GM18508 (cell line): ENCODE data around the gene SYT13.

Experiments used
- ATAC-seq: cut with Tn5 transposase; IDR thresholded peaks from one replicate; pipeline ENCODE4 v1.9.1; 2021; ENCODE audit warnings: moderate number of reproducible peaks; ENCODE audit not compliant: insufficient read depth, unreplicated experiment

SYT13 gene

DNA sequence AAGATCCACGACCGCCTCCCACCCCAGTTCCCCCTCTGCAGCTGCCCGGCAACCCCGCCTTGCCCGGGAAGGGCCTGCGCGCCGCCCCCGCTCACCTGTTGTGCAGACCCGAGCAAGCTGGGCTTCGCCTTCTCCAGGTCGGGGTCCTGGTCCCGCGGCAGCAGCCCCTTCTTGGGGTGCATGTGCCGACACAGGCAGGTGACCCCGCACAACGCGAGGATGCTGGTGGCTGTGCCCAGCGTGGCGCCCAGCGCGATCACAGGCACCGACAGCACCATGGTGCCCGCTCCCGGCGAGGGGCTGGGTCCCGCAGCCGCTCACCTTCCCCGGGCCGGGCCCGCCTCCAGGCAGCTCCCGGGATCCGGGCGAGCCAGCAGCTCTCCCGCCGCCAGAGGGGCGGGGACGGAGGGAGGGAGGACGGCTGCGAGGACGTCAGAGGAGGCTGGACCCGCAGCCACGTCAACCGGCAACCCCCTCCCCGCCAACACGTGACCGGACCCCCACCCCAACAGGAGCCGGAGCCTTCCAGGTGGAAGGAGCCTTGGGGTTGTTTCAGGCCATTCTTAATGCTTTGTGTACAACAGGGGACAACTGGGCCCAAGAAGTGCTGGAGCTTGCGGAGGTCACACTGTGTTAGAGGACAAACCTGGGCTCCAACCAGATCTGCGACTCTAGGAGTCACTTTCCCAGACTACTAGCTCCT, at the start of gene SYT13:
TSS of gene SYT13 (minus strand) at position 412 of the 703 bp plus-strand sequence. CDS start at position 278, 134 bp downstream.
- no peak for ATAC-seq

DNA sequence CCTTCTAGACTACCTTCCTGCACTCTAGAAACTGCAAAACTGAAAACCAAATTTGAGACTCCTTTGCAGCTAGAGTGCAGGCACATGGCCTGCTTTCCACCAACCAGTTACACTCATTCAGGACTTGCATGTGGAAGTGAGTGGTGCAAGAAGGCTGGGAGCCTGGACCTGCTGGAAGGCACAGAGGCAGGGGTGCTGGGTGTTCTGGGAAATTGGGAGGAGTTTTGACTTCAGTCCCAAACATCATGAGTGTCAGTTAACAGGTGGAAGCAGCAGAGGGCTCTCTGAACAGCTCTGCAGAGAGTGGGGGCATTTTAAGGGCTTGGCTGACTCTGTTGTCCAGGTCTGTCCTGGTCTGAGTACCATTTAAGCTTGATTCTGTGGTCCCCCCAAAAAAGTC, 49.3 kb upstream of the SYT13 start:
- ATAC-seq = no peak

DNA sequence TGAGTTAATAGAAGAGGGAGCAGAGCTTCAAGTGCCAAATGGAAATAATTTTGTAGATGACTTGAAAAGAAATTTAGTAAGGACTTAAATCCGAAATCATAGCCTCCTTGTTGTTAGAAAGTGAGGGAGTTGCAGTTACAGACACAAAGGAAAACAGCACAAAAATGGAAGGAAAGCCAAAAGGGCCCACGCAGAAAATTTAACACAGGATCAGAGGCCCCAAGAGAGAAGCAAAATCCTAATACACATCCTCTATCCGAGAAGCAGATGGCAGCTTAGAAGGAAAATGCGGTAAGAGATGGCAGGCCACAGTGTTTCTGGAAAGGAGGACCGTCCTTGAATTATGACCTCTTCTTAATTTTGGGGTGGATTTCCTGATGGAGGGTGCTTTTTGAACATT, 48.7 kb upstream of the SYT13 start:
- no peak for ATAC-seq

DNA sequence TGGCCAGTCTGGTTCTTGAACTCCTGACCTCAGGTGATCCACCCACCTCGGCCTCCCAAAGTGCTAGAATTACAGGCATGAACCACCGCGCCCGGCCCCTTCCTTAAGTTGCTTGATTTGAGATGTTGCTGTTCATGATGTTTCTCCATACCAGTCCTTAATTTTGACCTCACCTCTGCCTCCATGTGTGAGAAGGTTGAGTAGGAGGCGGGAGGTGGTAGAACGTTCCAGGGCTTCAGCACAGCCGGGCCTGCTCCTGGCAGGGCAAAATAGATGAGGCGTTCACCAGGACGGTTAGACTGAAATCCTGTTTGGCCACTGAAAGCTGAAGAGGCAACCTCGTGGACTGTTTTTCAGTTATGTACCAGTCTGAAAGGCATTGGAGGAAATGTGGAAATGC, 48.3 kb upstream of the SYT13 start:
- ATAC-seq = no peak

DNA sequence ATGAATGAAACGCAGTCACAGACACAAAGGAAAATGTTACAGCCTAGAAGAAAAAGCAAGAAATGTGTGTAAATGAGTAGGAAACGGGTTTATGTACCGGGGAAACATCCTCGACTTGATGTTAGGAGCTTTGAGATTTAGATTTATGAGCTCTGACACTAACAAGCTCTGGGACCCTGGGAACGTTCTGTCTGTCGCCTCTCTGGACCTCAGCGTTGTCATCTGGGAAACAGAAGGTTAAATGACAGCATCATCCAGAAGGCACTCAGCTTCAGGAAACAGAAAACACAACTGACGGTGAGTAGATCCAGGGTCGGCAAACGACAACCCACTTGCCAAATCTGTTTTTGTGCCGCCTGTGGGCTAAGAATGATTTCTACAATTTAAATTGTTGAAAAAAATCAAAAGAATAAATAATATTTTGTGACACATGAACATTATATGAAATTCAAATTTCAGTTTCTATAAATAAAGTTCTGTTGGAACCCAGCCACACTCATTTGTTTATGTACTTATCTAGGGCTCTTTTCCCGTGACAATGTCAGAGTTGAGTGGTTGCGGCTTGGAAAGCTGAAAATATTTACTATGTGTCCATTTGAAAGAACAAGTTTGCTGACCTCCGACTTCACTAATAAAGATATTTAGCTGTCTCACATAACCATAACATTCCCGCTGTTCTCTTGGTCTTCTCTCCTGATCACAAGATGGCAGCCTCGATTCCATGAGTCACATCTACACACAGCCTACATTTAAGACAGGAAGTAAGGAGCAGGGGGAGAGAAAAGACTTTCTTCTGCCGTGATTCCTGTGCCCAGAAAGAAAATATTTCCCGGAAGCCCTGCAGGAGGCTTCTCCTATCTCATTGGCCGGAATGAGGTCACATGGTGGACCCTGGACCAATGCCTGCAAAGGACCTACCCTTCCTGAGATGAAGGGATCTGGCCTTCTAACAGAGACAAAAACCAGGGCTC, 47.1 kb upstream of the SYT13 start:
- no peak for ATAC-seq

DNA sequence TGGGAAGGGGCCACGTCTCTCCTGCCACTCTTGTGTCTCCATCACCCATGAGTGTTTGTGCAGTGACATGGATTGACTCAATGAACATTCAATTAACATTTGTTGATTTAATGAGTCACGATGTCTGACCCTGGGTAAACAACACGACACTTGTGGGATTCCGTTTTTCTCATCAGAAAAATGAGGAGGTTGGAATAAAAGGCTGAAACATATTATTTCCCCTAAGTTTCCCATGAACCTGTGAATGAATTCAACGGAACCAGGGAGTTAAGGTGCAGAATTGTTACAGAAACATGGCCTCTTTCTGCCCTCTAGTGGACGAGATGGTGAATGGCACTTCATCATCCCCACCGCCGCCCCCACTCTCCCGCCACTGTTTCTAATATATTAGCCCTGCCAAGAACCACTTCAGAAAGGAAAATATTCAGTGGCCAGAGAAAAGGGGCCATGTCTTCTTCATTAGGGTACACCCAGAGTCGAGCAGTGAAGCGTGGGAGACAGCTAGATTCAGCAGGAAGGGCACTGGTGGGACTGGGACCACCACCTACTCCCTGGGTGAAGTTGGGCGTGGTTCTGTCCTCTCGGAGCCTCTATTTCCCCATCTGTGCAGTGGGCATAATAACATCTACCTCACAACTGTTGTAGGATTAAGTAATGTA, 46.3 kb upstream of the SYT13 start:
- ATAC-seq = no peak

GRCh38 chr11:45331839-45332238, 45.7 kb upstream of the SYT13 start:
- no peak for ATAC-seq

GRCh38 chr11:45328726-45329125, 42.6 kb upstream of the SYT13 start:
- ATAC-seq = no peak

DNA sequence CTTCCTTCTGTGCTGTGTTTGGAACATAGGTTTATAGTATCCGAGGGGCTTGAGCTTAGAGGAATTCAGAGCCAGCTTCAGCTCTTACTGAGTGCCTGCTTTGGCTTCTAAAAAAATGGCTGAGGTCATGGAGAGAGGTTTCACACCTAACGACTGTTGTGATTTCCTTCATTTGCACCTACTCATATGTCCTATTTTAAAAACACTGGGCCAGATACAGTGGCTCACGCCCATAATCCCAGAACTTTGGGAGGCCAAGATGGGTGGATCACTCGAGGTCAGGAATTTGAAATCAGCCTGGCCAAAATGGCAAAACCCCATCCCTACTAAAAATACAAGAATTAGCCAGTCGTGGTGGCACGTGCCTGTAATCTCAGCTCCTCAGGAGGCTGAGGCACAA, 38.3 kb upstream of the SYT13 start:
- ATAC-seq = no peak

DNA sequence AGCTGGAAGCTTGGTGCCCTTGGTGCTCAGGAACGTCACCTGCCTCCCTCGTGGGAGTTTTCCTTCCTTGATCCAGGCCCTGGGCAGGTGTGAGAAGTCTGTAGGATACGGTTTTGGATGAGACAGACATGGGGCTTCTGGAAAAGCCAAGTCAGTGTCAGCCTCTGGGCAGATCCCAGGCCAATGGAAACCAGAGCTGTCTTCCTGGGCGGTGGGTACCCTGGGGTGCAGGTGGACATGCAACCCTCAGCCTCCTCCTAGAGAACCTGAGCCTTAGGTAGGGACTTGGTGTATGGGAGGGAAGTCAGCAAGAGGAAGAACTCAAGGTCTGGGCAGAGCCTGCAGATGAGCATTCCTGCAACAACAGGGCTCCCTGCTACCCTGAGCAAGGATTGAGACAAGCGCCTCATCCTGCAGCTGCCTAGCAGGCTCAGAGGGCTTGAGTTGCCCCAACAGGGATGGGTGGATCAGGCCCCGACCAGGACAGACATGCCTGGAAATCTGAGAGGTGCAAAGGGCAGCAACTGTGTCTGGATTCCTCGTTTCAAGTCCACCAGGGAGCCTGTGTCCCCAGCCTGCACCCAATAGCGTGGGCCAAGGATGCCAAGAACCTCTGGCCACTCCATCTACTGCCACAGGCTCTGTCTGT, 37.6 kb upstream of the SYT13 start:
- ATAC-seq = no peak

- no peak for ATAC-seq
Observed at GRCh38 chr11:45322891-45323600, 36.9 kb upstream of the SYT13 start.

GRCh38 chr11:45322111-45322705, 36.1 kb upstream of the SYT13 start:
- ATAC-seq = no peak

DNA sequence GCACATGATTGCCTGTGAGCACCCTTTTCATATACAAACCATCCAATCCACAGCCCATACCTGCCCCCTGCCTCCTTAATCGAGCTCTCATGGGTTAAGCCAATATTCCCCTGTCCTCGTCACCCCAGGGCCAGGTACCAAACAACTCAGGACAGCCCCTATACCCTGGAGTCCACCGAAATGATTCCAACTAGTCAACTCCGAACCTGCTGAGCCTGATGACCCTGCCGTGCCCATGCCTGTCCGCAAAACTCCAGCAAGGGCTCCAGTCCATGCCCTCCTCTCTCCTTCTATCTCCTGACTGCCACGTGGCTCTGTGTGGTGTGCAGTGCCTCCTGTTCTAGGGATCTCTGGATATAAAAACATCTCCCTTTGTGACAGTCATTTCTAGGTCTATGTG, 35.5 kb upstream of the SYT13 start:
- ATAC-seq = no peak

- no peak for ATAC-seq
Observed at GRCh38 chr11:45321031-45321595, 35.0 kb upstream of the SYT13 start.

GRCh38 chr11:45320371-45320770, 34.2 kb upstream of the SYT13 start:
- no peak for ATAC-seq

DNA sequence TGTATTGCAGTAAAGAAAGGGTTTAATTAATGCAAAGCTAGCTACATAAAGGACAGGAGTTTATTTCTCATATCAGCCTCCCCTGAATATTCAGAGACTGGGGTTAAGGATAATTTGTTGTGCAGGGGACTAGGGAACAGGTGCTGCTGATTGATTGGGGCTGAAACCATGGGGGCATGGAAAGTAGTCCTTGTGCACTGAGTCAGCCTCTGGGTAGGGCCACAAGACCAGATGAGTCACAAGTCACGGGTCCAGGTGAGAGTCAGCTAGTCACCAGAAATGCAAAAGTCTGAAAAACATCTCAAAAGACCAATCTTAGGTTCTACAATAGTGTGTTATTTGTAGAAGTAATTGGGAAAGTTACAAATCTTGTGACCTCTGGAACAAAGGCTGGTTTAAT, 32.9 kb upstream of the SYT13 start:
- no peak for ATAC-seq

- no peak for ATAC-seq
Observed at GRCh38 chr11:45318516-45318915, 32.4 kb upstream of the SYT13 start.

GRCh38 chr11:45316258-45316657, 30.1 kb upstream of the SYT13 start:
- no peak for ATAC-seq

GRCh38 chr11:45314900-45315299, 28.8 kb upstream of the SYT13 start:
- no peak for ATAC-seq
